Measurements from ENCODE around the gene GALNTL6.

GALNTL6 gene

GRCh38 chr4:172099376-172099775, 286.2 kb downstream of the GALNTL6 start:
- no peaks in the 10 kb centered on the region for H3K4me1 ChIP-seq (ENCODE audit: insufficient read depth, poor library complexity, severe bottlenecking)
- H3K36me3 ChIP-seq (ENCODE audit: low read depth), result no peaks in the 10 kb centered on the region
- no peaks in the 10 kb centered on the region for H3K9me3 ChIP-seq (ENCODE audit: severe bottlenecking)
- DNase-seq (ENCODE audit: low spot score) (no peak), ATAC-seq (ENCODE audit: low read depth) (no peak)
- no peak overlapping the region for H3K27ac ChIP-seq (ENCODE audit: poor library complexity, severe bottlenecking)
- no peak overlapping the region for H3K4me3 ChIP-seq (ENCODE audit: severe bottlenecking)
- H3K27me3 ChIP-seq (ENCODE audit: insufficient read depth, poor library complexity, severe bottlenecking), result no peaks in the 10 kb centered on the region
- TF ChIP-seq CTCF (IDR thresholded peaks at IDR 0.05; ENCODE audit: poor library complexity, severe bottlenecking), result no peak

GRCh38 chr4:172103456-172103855, 290.3 kb downstream of the GALNTL6 start:
- H3K36me3 ChIP-seq (ENCODE audit: low read depth), result no peaks in the 10 kb centered on the region
- no peaks in the 10 kb centered on the region for H3K9me3 ChIP-seq (ENCODE audit: severe bottlenecking)
- DNase-seq (ENCODE audit: low spot score) (no peak), ATAC-seq (ENCODE audit: low read depth) (no peak)
- no peak overlapping the region for H3K27ac ChIP-seq (ENCODE audit: poor library complexity, severe bottlenecking)
- TF ChIP-seq CTCF (IDR thresholded peaks at IDR 0.05; ENCODE audit: poor library complexity, severe bottlenecking), result no peak
- no peaks in the 10 kb centered on the region for H3K27me3 ChIP-seq (ENCODE audit: insufficient read depth, poor library complexity, severe bottlenecking)
- H3K4me3 ChIP-seq (ENCODE audit: severe bottlenecking), result no peak overlapping the region
- no peaks in the 10 kb centered on the region for H3K4me1 ChIP-seq (ENCODE audit: insufficient read depth, poor library complexity, severe bottlenecking)

GRCh38 chr4:172104539-172104938, 291.3 kb downstream of the GALNTL6 start:
- H3K27me3 ChIP-seq (ENCODE audit: insufficient read depth, poor library complexity, severe bottlenecking), result no peaks in the 10 kb centered on the region
- no peak for TF ChIP-seq CTCF (IDR thresholded peaks at IDR 0.05; ENCODE audit: poor library complexity, severe bottlenecking)
- no peaks in the 10 kb centered on the region for H3K4me1 ChIP-seq (ENCODE audit: insufficient read depth, poor library complexity, severe bottlenecking)
- peak; percentile 49; the same call in 1 of the 3 replicates for ATAC-seq (ENCODE audit: low read depth)
- no peak for DNase-seq (ENCODE audit: low spot score)
- no peak overlapping the region for H3K4me3 ChIP-seq (ENCODE audit: severe bottlenecking)
- H3K27ac ChIP-seq (ENCODE audit: poor library complexity, severe bottlenecking), result no peak overlapping the region
- no peaks in the 10 kb centered on the region for H3K36me3 ChIP-seq (ENCODE audit: low read depth)
- H3K9me3 ChIP-seq (ENCODE audit: severe bottlenecking), result no peaks in the 10 kb centered on the region

DNA sequence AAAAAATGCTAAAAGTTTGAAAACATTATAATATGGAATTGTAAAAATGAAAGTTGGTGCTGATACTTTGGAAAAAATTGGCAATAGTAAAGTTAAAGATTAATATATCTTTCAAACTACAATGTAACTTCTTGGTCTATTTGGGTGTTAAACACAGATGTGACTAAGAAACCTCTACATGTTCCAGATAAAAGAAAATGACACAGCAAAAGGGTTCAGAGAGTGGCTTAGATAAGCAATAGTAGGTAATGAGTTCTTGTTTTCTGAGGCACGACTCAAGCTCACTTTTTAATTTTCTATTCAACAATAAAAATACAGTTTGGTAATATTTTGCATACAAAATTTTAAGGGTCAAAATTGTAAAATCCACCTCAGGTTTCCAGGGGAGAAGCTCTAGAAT, 292.7 kb downstream of the GALNTL6 start:
- no peak for DNase-seq (ENCODE audit: low spot score)
- Histone ChIP-seq H3K27ac (ENCODE audit: poor library complexity, severe bottlenecking) (no peak overlapping the region), H3K9me3 (ENCODE audit: severe bottlenecking) (no peaks in the 10 kb centered on the region), H3K36me3 (ENCODE audit: low read depth) (no peaks in the 10 kb centered on the region), H3K4me3 (ENCODE audit: severe bottlenecking) (no peak overlapping the region), H3K27me3 (ENCODE audit: insufficient read depth, poor library complexity, severe bottlenecking) (no peaks in the 10 kb centered on the region), H3K4me1 (ENCODE audit: insufficient read depth, poor library complexity, severe bottlenecking) (no peaks in the 10 kb centered on the region)
- TF ChIP-seq CTCF (IDR thresholded peaks at IDR 0.05; ENCODE audit: poor library complexity, severe bottlenecking), result no peak
- ATAC-seq (ENCODE audit: low read depth), result no peak

- Histone ChIP-seq H3K27ac (ENCODE audit: poor library complexity, severe bottlenecking) (no peak overlapping the region), H3K27me3 (ENCODE audit: insufficient read depth, poor library complexity, severe bottlenecking) (no peaks in the 10 kb centered on the region), H3K4me3 (ENCODE audit: severe bottlenecking) (no peak overlapping the region), H3K4me1 (ENCODE audit: insufficient read depth, poor library complexity, severe bottlenecking) (no peaks in the 10 kb centered on the region), H3K36me3 (ENCODE audit: low read depth) (no peaks in the 10 kb centered on the region), H3K9me3 (ENCODE audit: severe bottlenecking) (no peaks in the 10 kb centered on the region)
- ATAC-seq (ENCODE audit: low read depth), result no peak
- DNase-seq (ENCODE audit: low spot score), result no peak
- no peak for TF ChIP-seq CTCF (IDR thresholded peaks at IDR 0.05; ENCODE audit: poor library complexity, severe bottlenecking)
These were observed 296.3 kb downstream of the GALNTL6 start for GRCh38 chr4:172109466-172109865.

All from RWPE2 (cell line).